22Rv1 (cell line): Measurements from ENCODE around the gene PPP1R13B.

ENCODE experiments used
- H3K27ac ChIP-seq: fragments of 450-650 bp; 2 replicates; pipeline ENCODE4 v1.5.1; 2017
- CTCF ChIP-seq: fragments of 450-650 bp; IDR thresholded peaks from 2 replicates; pipeline ENCODE4 v1.5.1; 2017; ENCODE audit warnings: mild to moderate bottlenecking
- ZFX ChIP-seq: fragments of 450-650 bp; IDR thresholded peaks from 2 replicates; pipeline ENCODE4 v1.6.1; 2017; ENCODE audit warnings: antibody characterized with exemption, borderline replicate concordance

Gene PPP1R13B

DNA sequence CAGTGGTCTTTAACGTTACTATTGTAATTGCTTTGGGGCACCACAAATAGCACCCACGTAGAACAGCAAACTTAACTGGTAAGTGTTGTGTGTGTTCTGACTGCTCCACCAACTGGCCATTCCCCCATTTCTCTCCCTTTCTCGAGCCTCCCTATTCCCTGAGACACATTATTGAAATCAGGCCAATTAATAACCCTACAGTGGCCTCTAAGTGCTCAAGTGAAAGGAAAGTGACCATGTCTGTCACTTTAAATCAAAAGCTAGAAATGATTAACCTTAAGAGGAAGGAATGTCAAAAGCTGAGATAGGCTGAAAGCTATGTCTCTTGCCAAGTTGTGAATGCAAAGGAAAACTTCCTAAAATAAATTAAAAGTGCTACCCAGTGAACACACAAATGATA is 22.3 kb downstream of the PPP1R13B start:
- peak overlapping the region; percentile 59 for H3K27ac ChIP-seq
- no peak for TF ChIP-seq ZFX
- no peak for TF ChIP-seq CTCF

GRCh38 chr14:103820908-103821307 is 26.5 kb downstream of the PPP1R13B start:
- no peak for TF ChIP-seq CTCF
- TF ChIP-seq ZFX = no peak
- no peak overlapping the region for H3K27ac ChIP-seq

GRCh38 chr14:103820382-103820781 is 27.0 kb downstream of the PPP1R13B start:
- TF ChIP-seq CTCF (no peak), ZFX (no peak)
- H3K27ac ChIP-seq = peak overlapping the region; percentile 33; the same call in 1 of the 2 replicates

GRCh38 chr14:103819503-103820307 is 27.7 kb downstream of the PPP1R13B start:
- TF ChIP-seq CTCF = no peak
- TF ChIP-seq ZFX = no peak
- peak overlapping the region; percentile 33; the same call in 1 of the 2 replicates for H3K27ac ChIP-seq

DNA sequence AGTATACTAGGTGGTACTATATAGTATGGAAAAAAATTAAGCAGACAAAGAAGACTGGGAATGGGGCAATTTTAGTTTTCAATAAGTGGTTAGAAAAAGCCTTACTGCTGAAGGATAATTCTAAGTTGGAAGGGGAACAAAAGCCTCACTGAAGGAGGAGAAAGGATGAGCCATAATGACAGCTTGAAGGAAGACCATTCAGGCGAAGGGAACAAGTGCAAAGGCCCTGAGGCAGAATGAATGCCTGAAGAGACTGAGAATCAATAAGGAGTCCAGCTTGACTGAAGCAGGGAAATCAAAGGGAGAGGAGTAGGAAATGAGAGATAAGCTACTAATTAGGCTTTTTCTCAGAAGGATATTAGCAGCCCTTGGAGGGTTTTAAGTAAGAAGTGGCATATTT is 28.5 kb downstream of the PPP1R13B start:
- no peak overlapping the region for H3K27ac ChIP-seq
- TF ChIP-seq ZFX (no peak), CTCF (no peak)

- no peak overlapping the region for H3K27ac ChIP-seq
These were observed 29.0 kb downstream of the PPP1R13B start for GRCh38 chr14:103818422-103818821.

More at GRCh38 chr14:103818422-103818821, 29.0 kb downstream of the PPP1R13B start:
- no peak for TF ChIP-seq CTCF
- TF ChIP-seq ZFX = no peak
